Camera-type eye (tissue), 1 donor: Measurements from ENCODE around the gene ERICH2. TPM values are rescaled to one million over a fixed set of nuclear protein-coding genes. Genes with fewer than 3 reads are reported as not detected.

Experiments
- total RNA-seq: library from RNA; depleted of rRNA; stranded (reverse); fragments of >200 nt; gene quantifications from one replicate; pipeline ENCODE4 v1.2.3, GENCODE V29; 2014

The ERICH2 gene
- total RNA-seq, result not detected

GRCh38 chr2:170770008-170770605 is at the start of gene ERICH2:
Gene ERICH2, plus strand, starts transcription at chr2:170770378. Its CDS starts 304 bp downstream, at chr2:170770682.

GRCh38 chr2:170816504-170817092 is 46.4 kb downstream of the ERICH2 start, which contains the start of gene GAD1:
Gene GAD1, plus strand, starts transcription at chr2:170816887. Its CDS starts 1,705 bp downstream, at chr2:170818592.

Other genes with a start within 250 kb of the ERICH2 start
- 0.77 TPM for gene SP5, start 55.0 kb upstream of the ERICH2 start, total RNA-seq
- gene GAD1, start 46.5 kb downstream of the ERICH2 start, total RNA-seq, result 25.1 TPM
- 44.5 TPM for gene GORASP2, start 158.9 kb downstream of the ERICH2 start, total RNA-seq